OCI-LY3 (cell line): ENCODE data around the gene FGD5.

Experiments
- H2AFZ ChIP-seq: fragments of 200-600, 300-600 bp; shearing (Covaris generic); 2 replicates; pipeline ENCODE4 v1.6.0; 2014; ENCODE audit warnings: antibody characterized with exemption, low read depth, low read length
- H3K27ac ChIP-seq: fragments of 200-600, 300-600 bp; sonication (generic); 2 replicates; pipeline ENCODE4 v1.5.1; 2014; ENCODE audit warnings: mild to moderate bottlenecking, low read length, moderate library complexity, mixed read lengths
- H3K27me3 ChIP-seq: fragments of 200-600, 300-600 bp; sonication (generic); 2 replicates; pipeline ENCODE4 v1.6.1; 2014; ENCODE audit warnings: low read depth, low read length, mixed read lengths
- H3K36me3 ChIP-seq: fragments of 200-600, 300-600 bp; sonication (generic); replicated peaks from 2 replicates; pipeline ENCODE3; 2014; ENCODE audit warnings: low read depth, low read length, mixed read lengths
- H3K4me1 ChIP-seq: fragments of 300-600, 200-600 bp; sonication (generic); 2 replicates; pipeline ENCODE4 v1.6.1; 2014; ENCODE audit warnings: low read length, mixed read lengths
- H3K4me2 ChIP-seq: fragments of 200-600, 300-600 bp; sonication (generic); 2 replicates; pipeline ENCODE4 v1.6.1; 2014; ENCODE audit warnings: low read length, mixed read lengths
- H3K4me3 ChIP-seq: fragments of 300-600, 200-600 bp; sonication (generic); 2 replicates; pipeline ENCODE4 v1.5.1; 2014; ENCODE audit warnings: antibody characterized with exemption, mild to moderate bottlenecking, low read length, moderate library complexity
- H3K79me2 ChIP-seq: fragments of 300-600, 200-600 bp; shearing (Covaris generic); 2 replicates; pipeline ENCODE4 v1.6.1; 2014; ENCODE audit warnings: mild to moderate bottlenecking, low read length, mixed read lengths
- H3K9ac ChIP-seq: fragments of 300-600, 200-600 bp; shearing (Covaris generic); 2 replicates; pipeline ENCODE4 v1.6.0; 2014; ENCODE audit warnings: mild to moderate bottlenecking, low read length, moderate library complexity
- H3K9me3 ChIP-seq: fragments of 200-600, 300-600 bp; shearing (Covaris generic); 2 replicates; pipeline ENCODE4 v1.6.1; 2014; ENCODE audit warnings: low read length, mixed read lengths; ENCODE audit not compliant: insufficient read depth
- H4K20me1 ChIP-seq: fragments of 200-600, 300-600 bp; sonication (generic); 2 replicates; pipeline ENCODE4 v1.6.1; 2016; ENCODE audit warnings: low read length, mixed read lengths; ENCODE audit not compliant: insufficient read depth
- CTCF ChIP-seq: fragments of 200-600, 300-600 bp; sonication (generic); IDR thresholded peaks from 2 replicates; pipeline ENCODE4 v1.5.1; 2014; ENCODE audit warnings: antibody characterized with exemption, low read length, low read depth
- EZH2phosphoT487 ChIP-seq: fragments of 200-600 bp; shearing (Covaris generic); IDR thresholded peaks from 2 replicates; pipeline ENCODE4 v1.6.1; 2018; ENCODE audit warnings: antibody characterized with exemption, mixed run types, low read depth

FGD5 gene

DNA sequence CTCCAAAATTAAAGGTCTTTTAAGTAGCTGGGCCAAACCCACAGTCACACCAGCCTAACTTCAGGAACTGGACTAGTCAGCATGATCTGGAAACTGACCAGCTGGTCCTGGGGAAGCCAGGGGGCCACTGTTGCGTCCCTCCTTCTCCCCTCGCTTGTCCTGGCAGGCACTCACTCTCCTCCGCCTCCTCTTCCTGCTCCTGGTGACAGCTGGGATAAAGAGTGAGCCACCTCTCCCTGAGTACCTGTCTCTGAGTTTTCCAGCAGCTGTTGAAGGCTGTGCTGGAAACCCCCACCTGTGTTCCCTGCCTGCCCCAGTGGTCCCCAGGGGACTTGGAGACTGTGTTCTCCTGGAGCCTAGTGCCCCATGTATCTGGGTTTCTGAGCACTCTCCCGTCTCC is 56.0 kb downstream of the FGD5 start:
- no peaks in the 10 kb centered on the region for H3K9me3 ChIP-seq
- H4K20me1 ChIP-seq, result no peaks in the 10 kb centered on the region
- no peak overlapping the region for H3K9ac ChIP-seq
- H3K36me3 ChIP-seq, result no peaks in the 10 kb centered on the region
- no peaks in the 10 kb centered on the region for H3K79me2 ChIP-seq
- H3K4me3 ChIP-seq, result no peak overlapping the region
- no peak overlapping the region for H3K27ac ChIP-seq
- TF ChIP-seq CTCF, result no peak
- H3K4me2 ChIP-seq, result no peak overlapping the region
- no peak overlapping the region for H2AFZ ChIP-seq
- no peaks in the 10 kb centered on the region for H3K4me1 ChIP-seq
- H3K27me3 ChIP-seq, result peaks cover 32% of the 10 kb centered on the region

DNA sequence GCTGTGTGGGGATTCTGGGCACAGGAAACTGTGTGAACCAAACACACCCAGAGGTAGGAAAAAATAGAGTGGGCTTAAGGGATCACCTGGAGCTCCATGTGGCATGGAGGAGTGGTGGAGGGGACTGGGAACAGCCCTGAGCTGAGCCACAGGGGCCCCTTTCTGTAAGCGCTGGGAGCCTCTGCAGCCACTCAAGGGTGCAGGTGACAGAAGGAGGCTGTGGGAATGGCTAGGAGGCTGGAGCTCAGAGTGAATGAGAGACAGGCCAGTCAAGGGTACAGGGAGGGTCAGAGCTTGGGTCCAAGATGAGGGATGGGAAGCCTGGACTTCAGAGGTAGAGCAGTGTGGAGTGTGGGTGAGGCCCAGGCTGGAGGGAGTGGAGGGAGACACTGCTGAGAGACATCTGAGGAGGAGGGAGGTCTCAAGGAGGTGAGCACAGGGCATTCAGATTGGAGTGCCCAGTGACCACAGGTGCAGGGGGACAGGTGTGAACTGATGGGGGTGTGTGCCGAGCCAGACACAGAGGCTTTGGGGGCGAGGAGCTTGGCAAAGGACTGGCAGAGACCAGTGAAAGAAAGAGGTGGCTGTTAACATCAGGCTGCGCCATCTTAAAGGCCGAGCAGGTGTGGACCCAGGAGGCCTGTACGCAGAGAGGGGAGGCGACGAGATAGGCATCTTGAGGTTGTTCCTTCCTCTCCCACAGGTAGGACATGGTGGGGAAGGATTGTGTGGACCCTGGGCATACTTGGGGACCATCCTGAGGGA is 56.8 kb downstream of the FGD5 start:
- Histone ChIP-seq H3K4me2 (no peak overlapping the region), H3K4me3 (no peak overlapping the region), H3K9me3 (no peaks in the 10 kb centered on the region), H3K36me3 (no peaks in the 10 kb centered on the region), H4K20me1 (no peaks in the 10 kb centered on the region), H3K27me3 (peaks cover 24% of the 10 kb centered on the region), H3K4me1 (no peaks in the 10 kb centered on the region), H3K27ac (no peak overlapping the region), H3K9ac (no peak overlapping the region), H3K79me2 (no peaks in the 10 kb centered on the region), H2AFZ (no peak overlapping the region)
- TF ChIP-seq CTCF (no peak), EZH2phosphoT487 (no peak)

- no peak overlapping the region for H3K9ac ChIP-seq
- no peak overlapping the region for H3K4me2 ChIP-seq
Measured at GRCh38 chr3:14876921-14877333, 58.2 kb downstream of the FGD5 start.

GRCh38 chr3:14877469-14877868 is 58.7 kb downstream of the FGD5 start:
- peaks cover 9% of the 10 kb centered on the region for H3K27me3 ChIP-seq
- H3K79me2 ChIP-seq, result no peaks in the 10 kb centered on the region
- TF ChIP-seq EZH2phosphoT487 (no peak), CTCF (no peak)
- H3K9ac ChIP-seq, result no peak overlapping the region
- no peaks in the 10 kb centered on the region for H3K9me3 ChIP-seq
- no peaks in the 10 kb centered on the region for H4K20me1 ChIP-seq
- H3K4me2 ChIP-seq, result no peak overlapping the region
- no peak overlapping the region for H3K27ac ChIP-seq
- H3K4me3 ChIP-seq, result no peak overlapping the region
- no peak overlapping the region for H2AFZ ChIP-seq
- no peaks in the 10 kb centered on the region for H3K36me3 ChIP-seq
- no peaks in the 10 kb centered on the region for H3K4me1 ChIP-seq

More at GRCh38 chr3:14876921-14877333, 58.2 kb downstream of the FGD5 start:
- H3K4me3 ChIP-seq, result no peak overlapping the region
- no peaks in the 10 kb centered on the region for H3K4me1 ChIP-seq
- no peak overlapping the region for H3K27ac ChIP-seq
- no peak for TF ChIP-seq EZH2phosphoT487
- TF ChIP-seq CTCF, result no peak
- peaks cover 11% of the 10 kb centered on the region for H3K27me3 ChIP-seq
- H3K9me3 ChIP-seq, result no peaks in the 10 kb centered on the region
- H3K79me2 ChIP-seq, result no peaks in the 10 kb centered on the region
- no peaks in the 10 kb centered on the region for H4K20me1 ChIP-seq
- H2AFZ ChIP-seq, result no peak overlapping the region
- no peaks in the 10 kb centered on the region for H3K36me3 ChIP-seq
